ENCODE results near the gene GCH1.

DNA sequence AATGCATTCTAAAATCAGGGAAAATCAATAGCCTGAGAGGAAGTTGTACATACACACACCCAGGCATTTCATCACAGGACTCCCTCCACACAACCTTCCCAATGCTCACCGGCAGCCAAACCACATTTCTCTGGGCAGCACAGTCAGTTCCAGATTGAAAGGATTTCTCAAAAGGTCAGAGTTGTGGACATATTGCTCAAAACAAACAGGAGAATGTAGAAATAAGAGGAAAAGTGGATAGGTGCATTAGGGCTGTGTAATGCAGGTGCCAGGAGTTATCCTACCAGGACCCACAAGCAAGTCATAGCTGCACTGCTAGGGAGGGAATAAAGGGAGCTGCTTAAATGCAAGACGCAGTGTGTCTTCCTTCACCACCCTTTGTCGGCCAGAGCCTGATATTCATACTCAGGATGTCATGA, 62.9 kb downstream of the GCH1 start:
- no peak for TF ChIP-seq CTCF (IDR thresholded peaks at IDR 0.05)
- peak; percentile 12 to 25 for TF ChIP-seq POLR2AphosphoS5 (IDR thresholded peaks at IDR 0.05)
- TF ChIP-seq POLR2A (IDR thresholded peaks at IDR 0.05; ENCODE audit: low read depth) = no peak
